HCT116 (cell line): Measurements from ENCODE around the gene CELF2. TPM values are rescaled to one million over a fixed set of nuclear protein-coding genes. Genes with fewer than 3 reads are reported as not detected.

ENCODE experiments used
- ATAC-seq: fragments of 200-7000 bp; cut with Tn5 transposase; 2 replicates; pipeline ENCODE4 v1.9.1; 2020; ENCODE audit warnings: mild to moderate bottlenecking, moderate library complexity
- BruUV-seq: library from RNA; stranded (reverse); fragments of 400-500 nt; replicated peaks from 2 replicates; lab custom pipeline; 2021; lab: Mats Ljungman, UMichigan
- CTCF ChIA-PET: fragments of 300-600 bp; sonication (Branson Sonifier 250); formaldehyde crosslinking; loops from one replicate; lab custom pipeline; 2021; ENCODE audit warnings: antibody characterized with exemption; lab: Charles Lee
- POLR2A ChIA-PET: fragments of 300-600, 350-600 bp; sonication (Branson Sonifier 250); formaldehyde crosslinking; loops from one replicate; lab custom pipeline; 2021; ENCODE audit warnings: antibody characterized with exemption; lab: Charles Lee
- RAD21 ChIA-PET, 2 experiments: fragments of 300-600 bp; sonication (Branson Sonifier 250); formaldehyde crosslinking; loops; one replicate each; lab custom pipeline; 2023; ENCODE audit warnings: low total read pairs in 2 of 2; ENCODE audit not compliant: uncharacterized antibody in 2 of 2, unreplicated experiment in 2 of 2, low non-redundant PET in 1 of 2; lab: Charles Lee
- DNase-seq: peaks from one replicate; pipeline ENCODE4 v3.0.0-alpha.2; 2010; ENCODE audit warnings: low read depth, low spot score
- H2AFZ ChIP-seq: fragments of 200-600 bp; shearing (Covaris generic), sonication (generic); 2 replicates; pipeline ENCODE4 v1.6.1; 2017; ENCODE audit warnings: low read depth, mixed run types, mixed read lengths, antibody characterized with exemption, low read length; ENCODE audit not compliant: poor library complexity, severe bottlenecking
- H3K27ac ChIP-seq: 2 replicates; pipeline ENCODE4 v1.5.1; 2012; ENCODE audit warnings: low read depth, low read length
- H3K27me3 ChIP-seq: fragments of 200-600 bp; sonication (generic); 2 replicates; pipeline ENCODE4 v1.6.1; 2016; ENCODE audit warnings: mixed run types, low read length, mixed read lengths; ENCODE audit not compliant: insufficient read depth
- H3K36me3 ChIP-seq, 2 experiments: fragments of 200-500 bp in 1 of 2; fragments of 200-600 bp in 1 of 2; sonication (Bioruptor generic) in 1 of 2; sonication (generic) in 1 of 2; 2 replicates each; pipeline versions ENCODE4 v1.5.1 to v1.6.1; 2014 to 2016; ENCODE audit warnings: low read length in 2 of 2, inconsistent platforms in 1 of 2, mixed read lengths in 1 of 2, mixed run types in 1 of 2; ENCODE audit not compliant: insufficient read depth in 2 of 2, control insufficient read depth in 1 of 2
- H3K4me1 ChIP-seq, 2 experiments: fragments of 200-600 bp in 1 of 2; sonication (generic) in 1 of 2; 2 replicates each; pipeline versions ENCODE4 v1.5.1 to v1.6.1; 2012 to 2017; ENCODE audit warnings: low read length in 2 of 2, inconsistent platforms in 1 of 2, mild to moderate bottlenecking in 1 of 2, mixed read lengths in 1 of 2, mixed run types in 1 of 2, moderate library complexity in 1 of 2; ENCODE audit not compliant: insufficient read depth in 2 of 2, control insufficient read depth in 1 of 2
- H3K4me2 ChIP-seq: fragments of 200-600 bp; sonication (generic); 2 replicates; pipeline ENCODE4 v1.6.1; 2017; ENCODE audit warnings: mixed run types, low read length, mixed read lengths
- H3K4me3 ChIP-seq, 2 experiments: fragments of 200-600 bp in 1 of 2; sonication (generic) in 1 of 2; replicated peaks in 1 of 2; 2 replicates each; pipeline ENCODE4 v1.5.1; 2011 to 2016; ENCODE audit warnings: low read length in 2 of 2, control low read depth in 1 of 2, low read depth in 1 of 2, mild to moderate bottlenecking in 1 of 2, mixed read lengths in 1 of 2, mixed run types in 1 of 2
- H3K79me2 ChIP-seq: fragments of 200-600 bp; sonication (generic); 2 replicates; pipeline ENCODE4 v1.6.1; 2017; ENCODE audit warnings: mild to moderate bottlenecking, mixed run types, low read length, moderate library complexity, mixed read lengths; ENCODE audit not compliant: insufficient read depth
- H3K9ac ChIP-seq: fragments of 200-600 bp; sonication (generic); 2 replicates; pipeline ENCODE4 v1.6.1; 2016; ENCODE audit warnings: low read length, mixed read lengths
- H3K9me2 ChIP-seq: fragments of 200-600 bp; sonication (generic), shearing (Covaris generic); 2 replicates; pipeline ENCODE4 v1.6.1; 2017; ENCODE audit warnings: mixed run types, mild to moderate bottlenecking, moderate library complexity; ENCODE audit not compliant: insufficient read depth
- H3K9me3 ChIP-seq, 2 experiments: fragments of 200-500 bp in 1 of 2; fragments of 200-600 bp in 1 of 2; sonication (Bioruptor generic) in 1 of 2; sonication (generic) in 1 of 2; 2 replicates each; pipeline ENCODE4 v1.6.1; 2014 to 2017; ENCODE audit warnings: low read length in 2 of 2, mixed read lengths in 2 of 2, inconsistent platforms in 1 of 2, low read depth in 1 of 2, mild to moderate bottlenecking in 1 of 2, mixed run types in 1 of 2, moderate library complexity in 1 of 2; ENCODE audit not compliant: control insufficient read depth in 1 of 2, insufficient read depth in 1 of 2
- H4K20me1 ChIP-seq: fragments of 200-600 bp; sonication (generic), shearing (Covaris generic); 2 replicates; pipeline ENCODE4 v1.6.1; 2017; ENCODE audit warnings: mixed run types, mild to moderate bottlenecking, moderate library complexity; ENCODE audit not compliant: insufficient read depth
- CBX3 ChIP-seq: IDR thresholded peaks from 2 replicates; pipeline ENCODE4 v1.6.1; 2012; ENCODE audit warnings: low read depth
- CEBPB ChIP-seq: IDR thresholded peaks from 2 replicates; pipeline ENCODE4 v1.6.1; 2012; ENCODE audit warnings: low read depth
- EGR1 ChIP-seq: IDR thresholded peaks from 2 replicates; pipeline ENCODE4 v1.6.1; 2012; ENCODE audit warnings: low read depth
- EZH2 ChIP-seq: fragments of 200-600 bp; sonication (generic); IDR thresholded peaks from 2 replicates; pipeline ENCODE4 v1.6.1; 2017; ENCODE audit warnings: antibody characterized with exemption, mixed run types
- FOSL1 ChIP-seq: IDR thresholded peaks from 2 replicates; pipeline ENCODE4 v1.6.1; 2012; ENCODE audit warnings: low read depth
- JUND ChIP-seq: IDR thresholded peaks from 2 replicates; pipeline ENCODE4 v1.6.1; 2012
- POLR2A ChIP-seq: IDR thresholded peaks from 2 replicates; pipeline ENCODE4 v1.7.0; 2011; ENCODE audit warnings: borderline replicate concordance; ENCODE audit not compliant: insufficient read depth, insufficient read length; ENCODE audit errors: extremely low read depth
- POLR2AphosphoS5 ChIP-seq: IDR thresholded peaks from 2 replicates; pipeline ENCODE4 v1.6.1; 2011; ENCODE audit warnings: mild to moderate bottlenecking, low read depth, low read length, moderate library complexity
- SIN3A ChIP-seq: IDR thresholded peaks from 2 replicates; pipeline ENCODE4 v1.6.1; 2012; ENCODE audit warnings: low read depth
- SRF ChIP-seq: IDR thresholded peaks from 2 replicates; pipeline ENCODE4 v1.6.1; 2012; ENCODE audit warnings: low read depth
- ZFX ChIP-seq: fragments of 450-650 bp; IDR thresholded peaks from 2 replicates; pipeline ENCODE4 v1.6.1; 2017
- ZNF274 ChIP-seq: fragments of 200-500 bp; sonication (Bioruptor generic); IDR thresholded peaks from 2 replicates; pipeline ENCODE4 v1.6.1; 2014; ENCODE audit warnings: mild to moderate bottlenecking, low read depth, low read length, inconsistent platforms
- intact Hi-C: fragments of 100-400 bp; cut with micrococcal nuclease; formaldehyde crosslinking; loops from 2 replicates; pipeline ENCODE4 v1.10.0; 2022
- total RNA-seq: library from RNA; stranded (reverse); gene quantifications from one replicate; pipeline ENCODE4 v1.2.1, GENCODE V29; 2021; ENCODE audit not compliant: unreplicated experiment
- TF ChIP-seq, protein P1 (sequence below): IDR thresholded peaks from 2 replicates; pipeline ENCODE4 v1.6.1; 2011; ENCODE audit warnings: mild to moderate bottlenecking, low read length, moderate library complexity; ENCODE audit not compliant: insufficient replicate concordance; ENCODE audit errors: extremely low read depth
- TF ChIP-seq, protein P2 (sequence below): IDR thresholded peaks from 2 replicates; pipeline ENCODE4 v1.6.1; 2012

The CELF2 gene
- total RNA-seq, 1 experiment from 2014 or later, result 0.66 TPM

DNA sequence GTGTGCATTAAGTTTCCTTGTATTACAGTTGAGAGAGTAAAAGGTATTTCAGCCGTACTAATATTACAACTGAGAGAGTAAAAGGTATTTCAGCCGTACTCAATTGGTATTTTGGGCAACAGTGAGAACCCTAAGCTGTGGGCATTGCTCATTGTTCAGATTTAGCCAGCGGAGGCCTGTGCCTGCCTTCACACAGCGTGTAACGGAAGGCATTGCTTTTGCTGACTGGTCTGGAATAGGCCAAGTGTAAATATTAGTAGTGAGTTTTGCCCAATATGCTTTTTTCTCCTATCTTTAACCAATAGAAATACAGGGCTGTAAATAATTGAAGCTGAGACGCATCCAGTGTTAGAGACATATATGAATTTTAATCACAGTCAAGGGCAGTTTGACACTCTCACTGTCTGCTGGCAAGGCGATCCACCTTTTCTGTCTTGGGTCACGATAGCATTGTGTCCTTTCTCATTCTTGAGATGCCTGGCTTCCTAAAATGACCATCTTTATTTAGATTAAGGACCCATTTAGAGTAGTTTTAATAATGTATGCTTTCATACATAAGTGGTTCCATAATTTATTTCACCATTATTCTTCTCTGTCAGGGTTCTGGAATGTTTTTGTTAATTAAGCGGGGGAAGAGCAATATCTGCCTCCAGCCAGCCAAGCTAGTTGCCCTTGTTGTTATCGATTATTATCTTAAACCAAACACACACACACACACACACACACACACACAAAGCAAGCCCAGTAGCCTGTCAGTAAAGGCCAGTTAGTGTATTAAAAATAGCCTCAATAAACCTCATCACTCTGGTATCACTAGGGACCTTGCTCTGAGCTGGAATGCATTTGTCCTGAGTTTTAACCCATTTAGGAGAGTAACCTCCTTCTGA, 130.7 kb downstream of the CELF2 start:
- Histone ChIP-seq H3K4me3 (no peak overlapping the region), H3K27me3 (no peaks in the 10 kb centered on the region), H3K36me3 (no peaks in the 10 kb centered on the region), H3K79me2 (no peaks in the 10 kb centered on the region), H3K27ac (no peak overlapping the region), H3K9ac (no peak overlapping the region), H3K4me1 (no peaks in the 10 kb centered on the region), H3K9me3 (no peaks in the 10 kb centered on the region), H4K20me1 (no peaks in the 10 kb centered on the region), H2AFZ (no peak overlapping the region), H3K4me2 (no peak overlapping the region), H3K9me2 (no peaks in the 10 kb centered on the region)
- no TSS peak for BruUV-seq
- RAD21 ChIA-PET, result no interaction called here
- intact Hi-C loops, result no loop called here
- ATAC-seq (no peak), DNase-seq (no peak)
- POLR2A ChIA-PET, result no interaction called here
- CTCF ChIA-PET, result no interaction called here
- TF ChIP-seq EGR1 (no peak), FOSL1 (no peak), EZH2 (no peak), POLR2AphosphoS5 (no peak), ZNF274 (no peak), CBX3 (no peak), SIN3A (no peak), POLR2A (no peak), SRF (no peak), CEBPB (no peak), JUND (no peak), ZFX (no peak)
- TF ChIP-seq, protein P1, sequence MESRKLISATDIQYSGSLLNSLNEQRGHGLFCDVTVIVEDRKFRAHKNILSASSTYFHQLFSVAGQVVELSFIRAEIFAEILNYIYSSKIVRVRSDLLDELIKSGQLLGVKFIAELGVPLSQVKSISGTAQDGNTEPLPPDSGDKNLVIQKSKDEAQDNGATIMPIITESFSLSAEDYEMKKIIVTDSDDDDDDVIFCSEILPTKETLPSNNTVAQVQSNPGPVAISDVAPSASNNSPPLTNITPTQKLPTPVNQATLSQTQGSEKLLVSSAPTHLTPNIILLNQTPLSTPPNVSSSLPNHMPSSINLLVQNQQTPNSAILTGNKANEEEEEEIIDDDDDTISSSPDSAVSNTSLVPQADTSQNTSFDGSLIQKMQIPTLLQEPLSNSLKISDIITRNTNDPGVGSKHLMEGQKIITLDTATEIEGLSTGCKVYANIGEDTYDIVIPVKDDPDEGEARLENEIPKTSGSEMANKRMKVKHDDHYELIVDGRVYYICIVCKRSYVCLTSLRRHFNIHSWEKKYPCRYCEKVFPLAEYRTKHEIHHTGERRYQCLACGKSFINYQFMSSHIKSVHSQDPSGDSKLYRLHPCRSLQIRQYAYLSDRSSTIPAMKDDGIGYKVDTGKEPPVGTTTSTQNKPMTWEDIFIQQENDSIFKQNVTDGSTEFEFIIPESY, result no peak
- TF ChIP-seq, protein P2, sequence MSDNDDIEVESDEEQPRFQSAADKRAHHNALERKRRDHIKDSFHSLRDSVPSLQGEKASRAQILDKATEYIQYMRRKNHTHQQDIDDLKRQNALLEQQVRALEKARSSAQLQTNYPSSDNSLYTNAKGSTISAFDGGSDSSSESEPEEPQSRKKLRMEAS, result no peak
